ENCODE results near the gene SLC34A1. TPM values are rescaled to one million over a fixed set of nuclear protein-coding genes. Genes with fewer than 3 reads are reported as not detected.

SLC34A1 gene
- total RNA-seq, 4 donors from 2014 or later: not detected

- no peak for TF ChIP-seq CTCF (IDR thresholded peaks at IDR 0.05; ENCODE audit: low read depth)
Observed at GRCh38 chr5:177446200-177447065, 62.2 kb downstream of the SLC34A1 start, which contains the start of gene PRR7. Gene PRR7, plus strand, starts transcription at chr5:177446814. Its CDS starts 8,254 bp downstream, at chr5:177455068.

GRCh38 chr5:177447066-177447610, 62.9 kb downstream of the SLC34A1 start:
- no peak for TF ChIP-seq CTCF (IDR thresholded peaks at IDR 0.05; ENCODE audit: low read depth)

- no peak for TF ChIP-seq CTCF (IDR thresholded peaks at IDR 0.05; ENCODE audit: low read depth)
Observed at GRCh38 chr5:177447611-177448243, 63.5 kb downstream of the SLC34A1 start.

Other genes with a start within 250 kb of the SLC34A1 start
- gene RAB24, start 80.7 kb upstream of the SLC34A1 start, total RNA-seq: 10 to 100 TPM; 19.4 to 35.6 (median 26.3) TPM
- gene PRELID1, start 80.6 kb upstream of the SLC34A1 start, total RNA-seq: 10 to 100 TPM; 55.1 to 58.6 (median 56.7) TPM
- 10 to 100 TPM in 1 of 4 donors, 1 to 10 TPM in 2, under 1 TPM in 1; 0.82 to 13.0 (median 6.7) TPM for gene MXD3, start 72.5 kb upstream of the SLC34A1 start, total RNA-seq
- gene LMAN2, start 32.8 kb upstream of the SLC34A1 start, total RNA-seq: 100 to 1,000 TPM in 3 of 4 donors, 10 to 100 TPM in 1; 93.6 to 158 (median 129) TPM
- 10 to 100 TPM in 1 of 4 donors, 1 to 10 TPM in 3; 7.0 to 16.4 (median 7.5) TPM for gene RGS14, start 26.5 kb upstream of the SLC34A1 start, total RNA-seq
- not detected for gene PFN3, start 16.2 kb downstream of the SLC34A1 start, total RNA-seq
- 1 to 10 TPM in 1 of 4 donors, under 1 TPM in 2, not detected in 1; 0.51 to 2.0 (median 0.98) TPM for gene F12, start 25.1 kb downstream of the SLC34A1 start, total RNA-seq
- 10 to 100 TPM in 3 of 4 donors, 1 to 10 TPM in 1; 9.3 to 22.6 (median 19.7) TPM for gene GRK6, start 42.2 kb downstream of the SLC34A1 start, total RNA-seq
- 1 to 10 TPM in 2 of 4 donors, under 1 TPM in 2; 0.44 to 1.4 (median 0.90) TPM for gene PRR7, start 62.4 kb downstream of the SLC34A1 start, total RNA-seq
- gene DBN1, start 89.2 kb downstream of the SLC34A1 start, total RNA-seq: 10 to 100 TPM; 25.2 to 50.9 (median 37.6) TPM
- 10 to 100 TPM; 11.2 to 43.1 (median 16.6) TPM for gene PDLIM7, start 113.2 kb downstream of the SLC34A1 start, total RNA-seq
- gene DOK3, start 125.4 kb downstream of the SLC34A1 start, total RNA-seq: 10 to 100 TPM in 3 of 4 donors, 1 to 10 TPM in 1; 8.5 to 20.6 (median 11.0) TPM
- gene DDX41, start 132.5 kb downstream of the SLC34A1 start, total RNA-seq: 10 to 100 TPM; 63.0 to 70.4 (median 64.8) TPM
- 10 to 100 TPM; 25.8 to 95.5 (median 35.5) TPM for gene FAM193B, start 170.1 kb downstream of the SLC34A1 start, total RNA-seq
- gene TMED9, start 207.8 kb downstream of the SLC34A1 start, total RNA-seq: 100 to 1,000 TPM in 1 of 4 donors, 10 to 100 TPM in 3; 51.1 to 102 (median 73.6) TPM
- gene B4GALT7, start 215.7 kb downstream of the SLC34A1 start, total RNA-seq: 10 to 100 TPM; 16.1 to 35.2 (median 20.8) TPM